NCI-H1417 treated with DMSO at 0.1 percent for 48 hours (cell line): ENCODE results near the gene ACR.

ENCODE experiments used
- DNase-seq: peaks from one replicate; lab custom pipeline; 2025; lab: John Stamatoyannopoulos, UW

Gene ACR

GRCh38 chr22:50737728-50738648 is at the start of gene ACR:
ACR (plus strand) TSS chr22:50738204; CDS start chr22:50738236, 32 bp downstream.
- DNase-seq: no peak

- DNase-seq: no peak
Measured at GRCh38 chr22:50688448-50688847, 49.6 kb upstream of the ACR start.

DNA sequence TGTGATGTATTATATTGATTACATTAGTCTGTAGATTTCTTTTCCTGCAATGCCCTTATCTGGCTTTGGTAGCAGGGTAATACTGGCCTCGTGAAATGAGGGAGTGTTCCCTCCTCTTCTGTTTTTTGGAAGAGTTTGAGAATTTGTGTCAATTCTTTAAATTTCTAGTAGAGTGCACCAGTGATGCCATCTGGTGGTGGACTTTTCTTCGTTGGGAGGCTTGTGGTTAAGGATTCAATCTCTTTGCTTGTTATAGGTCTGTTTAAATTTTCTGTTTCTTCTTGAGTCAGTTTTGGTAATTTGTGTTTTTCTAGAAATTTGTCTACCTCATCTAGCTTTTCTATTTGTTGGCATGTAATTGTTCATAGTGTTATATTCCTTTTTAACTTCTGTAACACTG is 46.5 kb upstream of the ACR start:
- no peak for DNase-seq

DNA sequence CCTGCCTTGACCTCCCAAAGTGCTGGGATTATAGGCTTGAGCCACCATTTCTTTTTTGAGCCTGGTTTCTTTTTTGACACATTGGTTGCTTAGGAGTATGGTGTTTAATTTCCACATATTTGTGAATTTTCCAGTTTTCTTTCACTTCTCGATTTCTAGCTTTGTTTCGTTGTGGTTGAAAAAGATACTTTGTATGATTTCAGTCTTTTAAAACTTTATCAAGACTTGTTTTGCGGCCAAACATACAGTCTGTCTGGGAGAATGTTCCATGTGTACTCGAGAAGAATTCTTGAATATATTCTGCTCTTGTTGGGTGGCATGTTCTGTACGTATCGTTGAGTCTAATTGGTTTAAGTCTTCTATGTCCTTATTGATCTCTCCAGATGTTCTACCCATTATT is 44.5 kb upstream of the ACR start:
- DNase-seq: no peak

GRCh38 chr22:50694099-50694605 is 43.9 kb upstream of the ACR start:
- DNase-seq: no peak

- no peak for DNase-seq
Measured at GRCh38 chr22:50694766-50695420, 43.1 kb upstream of the ACR start.

- no peak for DNase-seq
Measured at GRCh38 chr22:50695421-50696250, 42.4 kb upstream of the ACR start.

DNA sequence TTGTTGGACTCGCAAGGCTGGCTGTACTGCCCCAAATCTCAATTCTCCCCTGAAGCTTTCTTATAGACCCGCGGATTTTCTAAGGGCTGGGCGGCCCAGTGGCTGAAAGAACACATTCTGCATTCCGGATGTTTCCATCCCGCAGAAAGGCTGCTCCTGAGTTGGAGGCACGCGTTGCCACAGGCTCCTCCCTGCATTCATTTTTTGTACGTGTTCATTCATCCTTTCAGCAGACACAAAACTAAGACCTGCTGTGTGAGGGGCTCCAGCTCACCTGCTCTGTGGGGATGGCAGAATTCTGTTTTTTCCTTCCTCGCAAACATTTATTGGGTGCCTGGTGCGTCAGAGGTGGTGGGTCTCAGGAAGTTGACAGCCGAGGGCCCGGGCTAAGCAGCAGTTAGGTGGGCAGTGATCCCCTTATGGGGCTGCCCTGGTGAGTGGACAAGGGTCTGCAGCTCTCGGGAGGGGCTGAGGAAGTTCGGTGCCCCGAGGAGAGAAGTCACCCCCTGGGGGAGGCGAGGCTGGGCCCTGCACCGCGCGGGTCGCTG is 41.7 kb upstream of the ACR start:
- DNase-seq: no peak

DNA sequence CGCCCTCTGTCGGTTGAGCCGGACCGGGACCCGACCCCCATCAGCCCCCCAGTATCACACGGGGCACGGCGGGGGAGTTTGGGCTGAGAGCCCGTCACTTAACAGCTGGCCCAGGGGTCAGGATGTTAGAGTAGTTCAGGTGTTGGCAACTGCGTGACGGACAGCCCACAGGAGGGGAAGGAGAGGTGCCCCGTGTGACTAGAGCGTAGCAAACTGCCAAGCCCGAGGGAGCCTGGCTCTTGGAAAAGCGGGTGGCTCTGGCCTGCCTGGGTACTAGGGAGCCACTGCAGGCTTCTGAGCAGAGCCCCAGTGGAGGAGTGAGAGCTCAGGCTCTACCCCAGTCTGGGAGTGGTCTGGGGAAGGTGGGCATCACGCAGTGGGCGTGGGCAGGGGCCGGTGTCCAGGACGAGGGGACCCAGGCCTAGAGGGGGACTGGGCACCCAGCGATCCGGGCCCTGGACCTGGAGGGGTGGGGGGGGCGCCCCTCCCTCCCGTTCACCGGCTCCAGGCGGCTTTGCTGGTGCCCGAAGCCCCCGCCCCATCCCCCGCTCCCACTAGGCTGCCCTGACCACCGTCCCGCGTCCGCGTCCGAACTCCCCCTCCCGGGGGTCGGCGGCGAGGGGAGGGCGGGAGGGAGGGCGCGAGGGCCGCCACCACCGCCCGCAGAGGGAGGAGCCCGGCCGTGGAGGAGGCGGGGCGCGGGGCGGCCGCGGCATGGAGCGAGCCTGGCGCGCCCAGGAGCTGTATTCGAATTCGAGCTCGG is 41.0 kb upstream of the ACR start:
- no peak for DNase-seq

- no peak for DNase-seq
Measured at GRCh38 chr22:50697667-50698506, 40.1 kb upstream of the ACR start.

DNA sequence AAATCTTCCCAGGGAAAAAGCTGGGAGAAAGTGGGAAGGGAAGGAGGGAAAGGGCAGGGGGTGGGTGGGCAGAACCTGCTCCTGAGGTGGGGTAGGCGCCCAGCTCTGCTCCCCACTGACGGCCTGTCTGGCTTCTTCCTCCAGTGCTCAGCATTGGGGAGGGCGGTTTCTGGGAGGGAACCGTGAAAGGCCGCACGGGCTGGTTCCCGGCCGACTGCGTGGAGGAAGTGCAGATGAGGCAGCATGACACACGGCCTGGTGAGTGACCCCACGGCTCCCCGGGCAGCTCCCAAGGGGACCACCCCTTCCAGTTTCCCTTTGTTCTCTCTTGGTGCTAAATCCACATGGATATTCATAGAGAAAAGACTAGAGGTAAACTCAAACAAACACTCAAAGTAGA is 39.5 kb upstream of the ACR start:
- DNase-seq: no peak

- no peak for DNase-seq
Measured at GRCh38 chr22:50699001-50699755, 38.8 kb upstream of the ACR start.

GRCh38 chr22:50699756-50700386 is 38.1 kb upstream of the ACR start:
- no peak for DNase-seq

- no peak for DNase-seq
Measured at GRCh38 chr22:50700387-50701075, 37.5 kb upstream of the ACR start.

GRCh38 chr22:50701076-50701419 is 37.0 kb upstream of the ACR start:
- DNase-seq: no peak

DNA sequence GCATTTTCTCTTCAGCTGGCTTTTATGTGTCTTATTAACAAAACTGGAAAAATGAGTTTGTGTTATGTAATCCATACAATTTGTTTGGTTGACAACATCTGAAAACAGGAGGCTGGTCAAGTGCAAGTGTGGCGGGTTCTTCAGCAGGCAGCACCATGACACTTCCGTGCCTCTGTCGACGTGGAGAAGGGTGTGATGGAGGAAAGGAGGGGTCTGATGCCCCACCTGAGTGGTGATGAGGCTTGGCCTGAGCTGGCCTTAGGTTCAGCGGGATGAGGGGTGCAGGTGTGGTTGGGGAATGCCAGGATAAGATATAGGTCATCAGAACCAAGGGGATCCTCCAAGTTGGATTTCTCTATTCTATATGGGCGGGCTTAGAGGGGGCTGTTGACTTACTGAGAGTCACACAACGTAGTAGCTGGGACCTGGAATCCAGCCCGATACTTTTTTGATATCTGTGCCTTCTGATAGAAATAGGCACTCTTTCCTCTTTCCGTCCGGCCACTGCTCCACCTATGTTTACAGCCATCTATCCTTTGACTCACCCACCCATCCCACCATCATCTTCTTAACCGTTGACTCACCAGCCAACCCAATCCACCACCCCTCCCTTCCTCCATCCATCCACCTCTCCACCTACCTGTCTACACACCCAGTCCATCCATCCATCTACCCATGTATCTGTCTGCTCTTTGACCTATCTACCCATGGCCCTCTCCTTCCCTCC is 36.4 kb upstream of the ACR start:
- no peak for DNase-seq

DNA sequence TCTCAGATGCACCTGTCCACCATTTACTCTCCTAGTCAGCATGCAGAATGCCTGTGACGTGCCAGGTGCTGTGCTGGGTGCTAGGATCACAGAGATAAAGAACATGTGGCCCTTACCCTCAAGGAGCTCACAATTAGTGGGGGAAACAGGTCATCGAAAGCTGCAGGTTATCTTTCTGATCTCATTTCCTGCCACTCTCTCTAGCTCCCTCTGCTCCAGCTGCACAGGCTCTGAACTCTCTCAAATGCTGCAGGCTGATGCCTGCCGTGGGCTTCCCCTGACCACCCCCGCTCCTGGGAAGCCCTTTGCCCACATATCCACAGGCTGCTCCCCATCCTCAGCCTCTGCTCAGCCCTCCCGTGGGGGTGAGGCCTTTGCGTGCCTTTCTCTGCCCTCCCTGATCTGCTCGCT is 35.7 kb upstream of the ACR start:
- no peak for DNase-seq
